ENCODE data around the gene IGFBP7.

IGFBP7 gene

DNA sequence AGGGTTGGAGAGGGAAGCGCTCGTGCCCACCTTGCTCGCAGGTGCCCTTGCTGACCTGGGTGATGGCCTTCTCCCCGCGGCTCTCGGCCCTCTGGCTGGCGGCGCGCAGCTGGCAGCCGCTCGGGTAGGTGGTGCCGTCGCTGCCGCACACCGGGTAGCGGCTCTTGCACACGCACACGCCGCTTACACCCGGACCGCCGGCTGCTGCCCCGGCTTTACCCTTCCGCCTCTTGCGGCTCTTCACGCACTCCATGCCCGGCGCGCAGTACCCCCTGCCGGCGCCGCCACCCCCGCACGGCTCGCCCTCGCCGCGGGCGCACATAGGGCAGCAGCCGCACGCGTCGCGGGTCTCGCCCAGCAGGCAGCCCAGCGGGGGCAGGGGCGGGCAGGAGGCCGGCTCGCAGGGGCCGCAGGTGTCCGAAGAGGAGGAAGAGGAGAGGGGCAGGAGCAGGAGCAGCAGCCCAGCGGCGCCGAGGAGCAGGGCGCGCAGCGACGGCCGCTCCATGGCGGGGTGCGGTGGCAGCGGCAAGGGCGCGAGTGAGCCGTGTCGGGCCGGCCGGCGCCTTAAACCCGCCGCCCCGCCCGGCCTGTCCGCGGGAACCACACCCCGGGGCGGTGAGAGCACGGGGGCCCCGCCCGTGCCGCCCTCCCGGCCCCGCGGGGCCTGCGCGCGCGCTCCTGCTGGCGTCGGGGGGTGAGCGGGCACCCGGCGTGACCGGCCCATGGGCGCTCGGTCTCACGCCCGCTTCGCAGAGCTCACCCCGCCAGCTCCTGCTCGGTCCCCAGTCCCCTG is at the start of gene IGFBP7:
IGFBP7 (minus strand) TSS at position 539 of the 793 bp plus-strand sequence; CDS start at position 505, 34 bp downstream.
- DNase-seq (ENCODE audit: low read depth in 3 of 3, low spot score in 1 of 3) = no peak

GRCh38 chr4:57159866-57160265 is 49.7 kb upstream of the IGFBP7 start:
- DNase-seq (ENCODE audit: low read depth in 3 of 3, low spot score in 1 of 3) = no peak

- DNase-seq (ENCODE audit: low read depth in 3 of 3, low spot score in 1 of 3) = no peak
Measured at GRCh38 chr4:57158762-57159161, 48.6 kb upstream of the IGFBP7 start.

GRCh38 chr4:57158221-57158620 is 48.0 kb upstream of the IGFBP7 start:
- DNase-seq (ENCODE audit: low read depth in 3 of 3, low spot score in 1 of 3) = no peak

- DNase-seq (ENCODE audit: low read depth in 3 of 3, low spot score in 1 of 3) = no peak
Measured at GRCh38 chr4:57157596-57158137, 47.5 kb upstream of the IGFBP7 start.

GRCh38 chr4:57156242-57156990 is 46.2 kb upstream of the IGFBP7 start:
- DNase-seq (ENCODE audit: low read depth in 3 of 3, low spot score in 1 of 3) = no peak

DNA sequence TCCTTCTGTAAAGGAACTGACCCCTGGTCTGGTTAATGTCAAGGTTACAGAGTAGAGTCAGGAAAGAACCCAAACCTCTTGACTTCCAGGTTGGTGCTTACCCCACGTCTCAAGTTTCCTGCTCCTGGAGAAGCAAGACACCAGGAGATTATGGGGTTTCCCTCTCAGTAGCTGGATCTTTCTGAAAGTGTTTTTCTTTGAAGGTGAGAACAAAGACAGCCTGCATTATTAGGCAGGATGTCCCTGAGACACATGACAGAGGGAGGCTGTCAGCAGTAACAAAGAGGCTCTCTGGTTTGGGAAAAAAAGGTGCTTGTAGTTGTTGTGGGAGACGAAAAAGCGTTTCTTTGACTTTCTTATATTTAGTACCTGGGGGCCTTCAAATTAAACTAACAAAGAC is 44.7 kb upstream of the IGFBP7 start:
- DNase-seq (ENCODE audit: low read depth in 3 of 3, low spot score in 1 of 3) = no peak

GRCh38 chr4:57154191-57154590 is 44.0 kb upstream of the IGFBP7 start:
- DNase-seq (ENCODE audit: low read depth in 3 of 3, low spot score in 1 of 3) = no peak

DNA sequence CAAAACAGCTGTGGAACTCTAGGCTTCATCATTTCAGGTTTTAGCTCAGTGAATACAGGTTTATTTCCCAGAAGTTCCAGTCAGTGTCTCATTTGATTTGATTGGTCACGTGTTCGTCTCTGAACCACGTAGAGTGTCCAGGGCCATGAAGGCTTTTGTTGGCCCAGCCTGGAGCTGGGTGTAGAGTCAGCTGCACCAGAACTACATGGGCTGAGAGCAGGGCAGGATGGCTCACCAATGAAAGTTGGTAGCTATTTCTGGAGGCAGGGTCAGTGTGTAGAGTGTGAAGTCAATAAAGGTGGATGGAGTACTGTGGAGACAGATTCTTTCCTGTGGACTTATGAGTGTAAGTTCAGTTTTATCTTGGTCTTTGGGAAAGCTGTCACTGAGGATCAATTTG is 43.0 kb upstream of the IGFBP7 start:
- DNase-seq (ENCODE audit: low read depth in 3 of 3, low spot score in 1 of 3) = no peak

GRCh38 chr4:57151481-57151880 is 41.3 kb upstream of the IGFBP7 start:
- DNase-seq (ENCODE audit: low read depth in 3 of 3, low spot score in 1 of 3) = no peak

DNA sequence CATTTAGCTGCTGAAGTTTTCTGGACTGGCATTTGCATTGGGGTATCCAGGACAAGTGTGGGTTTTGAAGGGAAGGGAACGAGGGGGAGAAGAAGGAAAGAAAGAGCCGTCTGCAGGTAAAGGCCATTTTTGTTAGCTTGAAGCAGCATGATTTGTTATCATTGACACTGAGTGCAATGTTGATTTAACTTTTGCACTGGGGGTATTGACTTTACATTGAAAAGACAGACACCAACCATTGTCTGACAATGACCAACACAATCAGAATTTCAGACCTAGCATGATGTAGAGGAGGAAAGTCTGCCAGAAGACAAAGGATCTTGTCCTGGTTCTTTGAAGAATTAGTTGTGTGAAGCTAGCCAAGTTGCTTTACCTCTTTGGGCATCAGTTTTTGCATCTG is 39.6 kb upstream of the IGFBP7 start:
- DNase-seq (ENCODE audit: low read depth in 3 of 3, low spot score in 1 of 3) = no peak

- no peak for DNase-seq (ENCODE audit: low read depth in 3 of 3, low spot score in 1 of 3)
Measured at GRCh38 chr4:57148831-57149505, 38.8 kb upstream of the IGFBP7 start.

- no peak for DNase-seq (ENCODE audit: low read depth in 3 of 3, low spot score in 1 of 3)
Measured at GRCh38 chr4:57148177-57148576, 38.0 kb upstream of the IGFBP7 start.

- no peak for DNase-seq (ENCODE audit: low read depth in 3 of 3, low spot score in 1 of 3)
Measured at GRCh38 chr4:57147335-57148060, 37.3 kb upstream of the IGFBP7 start.

DNA sequence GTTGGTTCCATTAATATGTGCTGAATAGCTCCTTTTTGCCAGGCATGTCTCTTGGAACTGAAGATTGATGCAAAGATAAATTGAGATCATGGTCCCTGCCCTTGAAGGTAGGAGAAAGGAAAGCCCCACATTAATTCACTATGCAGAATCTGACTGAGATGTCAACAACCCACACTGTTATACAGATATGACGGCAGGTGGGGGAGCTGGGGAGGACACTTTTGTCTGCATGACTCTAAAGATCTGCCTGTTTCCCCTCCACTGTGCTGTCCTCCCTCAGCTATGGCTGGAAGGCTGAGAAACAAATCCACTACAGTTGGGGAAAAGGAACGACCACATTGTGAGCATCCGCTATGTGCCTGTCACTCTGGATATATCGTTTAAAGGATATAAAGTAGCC is 36.3 kb upstream of the IGFBP7 start:
- no peak for DNase-seq (ENCODE audit: low read depth in 3 of 3, low spot score in 1 of 3)

DNA sequence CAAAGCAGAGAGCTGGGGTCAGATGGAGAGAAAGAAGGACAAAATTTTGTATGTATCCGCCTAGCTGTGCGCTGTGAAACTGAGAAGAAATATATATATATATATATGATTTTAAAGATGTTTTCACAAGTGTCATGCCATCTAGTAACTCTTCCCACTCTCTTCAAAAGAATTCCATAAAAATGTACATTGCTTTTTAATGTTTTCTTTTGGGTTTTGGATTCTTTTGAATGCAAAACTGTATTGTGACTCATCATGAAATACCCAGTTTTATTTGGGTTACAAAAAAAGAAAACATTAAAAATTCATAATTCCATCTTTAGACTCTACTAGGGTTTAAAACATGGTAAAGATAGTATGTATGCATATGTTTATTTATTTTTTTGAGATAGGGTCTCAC is 34.3 kb upstream of the IGFBP7 start:
- no peak for DNase-seq (ENCODE audit: low read depth in 3 of 3, low spot score in 1 of 3)

DNA sequence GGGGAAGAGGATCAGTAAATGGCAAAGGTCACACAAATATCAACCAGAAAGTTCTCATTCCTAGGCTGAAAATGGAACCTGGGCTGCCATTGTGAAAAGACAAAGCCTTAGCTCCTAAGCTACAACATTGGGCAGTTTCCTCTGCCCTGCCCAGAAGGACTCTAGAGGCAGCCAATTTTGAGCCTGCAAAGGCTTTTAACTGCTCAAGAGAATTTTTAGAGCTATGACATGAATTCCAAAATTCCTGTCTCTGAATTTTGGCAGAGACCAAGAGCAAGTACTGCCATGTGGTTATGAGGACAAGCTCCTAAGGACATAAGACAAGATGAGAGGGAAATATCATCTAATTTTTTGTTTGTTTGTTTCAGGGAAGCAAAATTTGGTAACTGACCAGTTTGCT is 29.6 kb upstream of the IGFBP7 start:
- DNase-seq (ENCODE audit: low read depth in 3 of 3, low spot score in 1 of 3) = no peak

GRCh38 chr4:57137261-57137660 is 27.1 kb upstream of the IGFBP7 start:
- DNase-seq (ENCODE audit: low read depth in 3 of 3, low spot score in 1 of 3) = no peak

GRCh38 chr4:57136281-57136680 is 26.1 kb upstream of the IGFBP7 start:
- no peak for DNase-seq (ENCODE audit: low read depth in 3 of 3, low spot score in 1 of 3)

DNA sequence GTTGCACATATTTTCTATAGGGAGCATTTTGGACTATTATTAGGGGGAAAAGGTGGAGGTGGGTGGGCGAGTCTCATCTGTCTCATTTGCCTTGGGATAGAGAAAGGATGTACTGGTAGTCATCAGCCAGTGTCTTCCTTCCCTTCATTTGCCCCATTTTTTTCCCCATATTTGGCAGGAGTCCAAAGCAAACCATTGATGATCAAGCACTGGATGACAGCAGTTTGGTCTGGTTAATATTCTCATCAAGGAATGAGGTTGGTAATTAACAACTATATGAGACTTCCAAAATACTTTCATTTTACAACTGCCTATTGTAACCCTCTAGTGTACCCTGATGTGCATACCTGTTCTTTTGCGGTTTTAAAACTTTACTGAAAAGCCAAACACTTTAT is 22.6 kb upstream of the IGFBP7 start:
- no peak for DNase-seq (ENCODE audit: low read depth in 3 of 3, low spot score in 1 of 3)
